GM23338 (cell line): ENCODE results near the gene IFNE. TPM values are rescaled to one million over a fixed set of nuclear protein-coding genes. Genes with fewer than 3 reads are reported as not detected.

ENCODE experiments used
- ATAC-seq: fragments of 200-7000 bp; cut with Tn5 transposase; 3 replicates; pipeline ENCODE4 v1.9.1; 2020
- DNase-seq: peaks from one replicate; pipeline ENCODE4 v3.0.0-alpha.2; 2015; ENCODE audit warnings: low spot score
- H2AFZ ChIP-seq: fragments of 200-600 bp; sonication (generic); 2 replicates; pipeline ENCODE4 v1.8.0; 2016; ENCODE audit warnings: antibody characterized with exemption, mild to moderate bottlenecking, moderate library complexity
- H3F3A ChIP-seq: fragments of 200-600 bp; sonication (generic); replicated peaks from 2 replicates; pipeline ENCODE4 v1.8.0; 2017; ENCODE audit warnings: antibody characterized with exemption, mixed run types, low read depth
- H3K27ac ChIP-seq: fragments of 200-600 bp; sonication (generic); 2 replicates; pipeline ENCODE4 v1.6.1; 2016; ENCODE audit warnings: low read depth
- H3K27me3 ChIP-seq: fragments of 200-600 bp; sonication (generic); 2 replicates; pipeline ENCODE4 v1.8.0; 2016; ENCODE audit warnings: mild to moderate bottlenecking, mixed run types, moderate library complexity; ENCODE audit not compliant: insufficient read depth
- H3K36me3 ChIP-seq: fragments of 200-600 bp; sonication (generic); 2 replicates; pipeline ENCODE4 v1.8.0; 2016; ENCODE audit warnings: mild to moderate bottlenecking; ENCODE audit not compliant: insufficient read depth
- H3K4me1 ChIP-seq: fragments of 200-600 bp; sonication (generic); 2 replicates; pipeline ENCODE4 v1.8.0; 2016; ENCODE audit warnings: mild to moderate bottlenecking, moderate library complexity; ENCODE audit not compliant: insufficient read depth
- H3K4me2 ChIP-seq: fragments of 200-600 bp; sonication (generic); 2 replicates; pipeline ENCODE4 v1.7.1; 2017; ENCODE audit warnings: mixed run types
- H3K4me3 ChIP-seq: fragments of 200-600 bp; sonication (generic); 2 replicates; pipeline ENCODE4 v1.6.1; 2016; ENCODE audit warnings: mixed run types
- H3K79me2 ChIP-seq: fragments of 200-600 bp; sonication (generic); replicated peaks from 2 replicates; pipeline ENCODE4 v1.8.0; 2017; ENCODE audit warnings: mild to moderate bottlenecking; ENCODE audit not compliant: insufficient read depth
- H3K9me2 ChIP-seq: fragments of 200-600 bp; sonication (generic); 2 replicates; pipeline ENCODE4 v1.8.0; 2017; ENCODE audit not compliant: insufficient read depth
- H4K20me1 ChIP-seq: fragments of 200-600 bp; sonication (generic); replicated peaks from 2 replicates; pipeline ENCODE4 v1.8.0; 2017; ENCODE audit warnings: mild to moderate bottlenecking; ENCODE audit not compliant: insufficient read depth
- H3K27ac Mint-ChIP-seq: 2 replicates; pipeline ENCODE4 v1.8.0; 2020; ENCODE audit warnings: inconsistent platforms, mild to moderate bottlenecking, moderate library complexity, mixed read lengths
- H3K27me3 Mint-ChIP-seq: 3 replicates; pipeline ENCODE4 v1.8.0; 2022; ENCODE audit warnings: low read depth, mild to moderate bottlenecking, moderate library complexity, mixed read lengths, inconsistent platforms; ENCODE audit not compliant: insufficient read depth, poor library complexity
- H3K36me3 Mint-ChIP-seq: 3 replicates; pipeline ENCODE4 v1.8.0; 2021; ENCODE audit warnings: low read depth, mild to moderate bottlenecking, inconsistent platforms, moderate library complexity, mixed read lengths
- H3K4me1 Mint-ChIP-seq: 3 replicates; pipeline ENCODE4 v1.8.0; 2020; ENCODE audit warnings: mild to moderate bottlenecking, inconsistent platforms, mixed read lengths
- H3K4me3 Mint-ChIP-seq: 3 replicates; pipeline ENCODE4 v1.8.0; 2021; ENCODE audit warnings: moderate library complexity, mild to moderate bottlenecking, inconsistent platforms, mixed read lengths
- H3K9me3 Mint-ChIP-seq: 3 replicates; pipeline ENCODE4 v1.8.0; 2020; ENCODE audit warnings: moderate library complexity, mild to moderate bottlenecking, inconsistent platforms, mixed read lengths
- CREB1 ChIP-seq: fragments of 250-450 bp; sonication (Bioruptor Pico); IDR thresholded peaks from 2 replicates; pipeline ENCODE4 v1.5.0; 2020; ENCODE audit warnings: low read depth, mild to moderate bottlenecking, moderate library complexity
- EZH2phosphoT487 ChIP-seq: fragments of 200-600 bp; sonication (generic); IDR thresholded peaks from one replicate; pipeline ENCODE4 v1.8.1; 2018; ENCODE audit warnings: antibody characterized with exemption; ENCODE audit not compliant: unreplicated experiment
- JUNB ChIP-seq: IDR thresholded peaks from one replicate; pipeline ENCODE4 v1.6.1; 2016; ENCODE audit warnings: antibody characterized with exemption; ENCODE audit not compliant: unreplicated experiment
- NANOG ChIP-seq: IDR thresholded peaks from 2 replicates; pipeline ENCODE4 v1.6.1; 2016; ENCODE audit warnings: antibody characterized with exemption, borderline replicate concordance
- POLR2AphosphoS5 ChIP-seq: IDR thresholded peaks from 2 replicates; pipeline ENCODE4 v1.6.1; 2016; ENCODE audit warnings: antibody characterized with exemption, low read depth
- STAT1 ChIP-seq: IDR thresholded peaks from one replicate; pipeline ENCODE4 v1.6.1; 2016; ENCODE audit warnings: antibody characterized with exemption; ENCODE audit not compliant: unreplicated experiment
- polyA plus RNA-seq: library from polyadenylated mRNA; unstranded; fragments of >200 nt; fragmentation: Nextera tagmentation; extraction: Ambion mirVana; gene quantifications from 2 replicates; pipeline ENCODE4 v1.2.1, GENCODE V29; 2016
- total RNA-seq: library from RNA; depleted of rRNA; stranded (reverse); fragments of >200 nt; shearing (Covaris generic); gene quantifications from 2 replicates; pipeline ENCODE4 v1.2.3, GENCODE V29; 2014
- TF ChIP-seq, protein P1 (sequence below): IDR thresholded peaks from one replicate; pipeline ENCODE4 v1.6.1; 2018; ENCODE audit warnings: antibody characterized with exemption; ENCODE audit not compliant: unreplicated experiment
- TF ChIP-seq, protein P2 (sequence below): fragments of 250-450 bp; sonication (Bioruptor Pico); IDR thresholded peaks from 2 replicates; pipeline ENCODE4 v1.5.0; 2020; ENCODE audit warnings: mild to moderate bottlenecking, moderate library complexity
- TF ChIP-seq, protein P3 (sequence below), 2 experiments: fragments of 200-600 bp in 1 of 2; sonication (generic) in 1 of 2; conservative IDR thresholded peaks; 2 replicates each; pipeline versions ENCODE4 v1.5.1 to v1.6.1; 2016 to 2017; ENCODE audit warnings: antibody characterized with exemption in 2 of 2, low read depth in 2 of 2, mild to moderate bottlenecking in 2 of 2, moderate library complexity in 1 of 2

IFNE gene
- total and polyA plus RNA-seq, 2 experiments from 2014 or later, result 0.21 TPM; not detected in 1

DNA sequence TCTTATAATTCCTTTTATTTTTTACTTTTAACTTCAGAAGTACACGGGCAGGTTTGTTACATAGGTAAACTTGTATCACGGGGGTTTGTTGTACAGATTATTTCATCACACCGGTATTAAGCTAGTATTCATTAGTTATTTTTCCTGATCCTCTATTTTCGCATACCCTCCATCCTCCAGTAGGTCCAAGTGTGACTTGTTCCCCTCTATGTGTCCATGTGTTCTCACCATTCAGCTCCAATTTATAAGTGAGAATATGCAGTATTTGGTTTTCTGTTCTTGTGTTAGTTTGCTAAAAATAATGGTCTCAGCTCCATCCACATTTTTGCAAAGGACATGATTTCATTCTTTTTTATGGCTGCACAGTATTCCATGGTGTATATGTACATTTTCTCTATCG, 43.1 kb upstream of the IFNE start (continued):
- TF ChIP-seq, protein P1, sequence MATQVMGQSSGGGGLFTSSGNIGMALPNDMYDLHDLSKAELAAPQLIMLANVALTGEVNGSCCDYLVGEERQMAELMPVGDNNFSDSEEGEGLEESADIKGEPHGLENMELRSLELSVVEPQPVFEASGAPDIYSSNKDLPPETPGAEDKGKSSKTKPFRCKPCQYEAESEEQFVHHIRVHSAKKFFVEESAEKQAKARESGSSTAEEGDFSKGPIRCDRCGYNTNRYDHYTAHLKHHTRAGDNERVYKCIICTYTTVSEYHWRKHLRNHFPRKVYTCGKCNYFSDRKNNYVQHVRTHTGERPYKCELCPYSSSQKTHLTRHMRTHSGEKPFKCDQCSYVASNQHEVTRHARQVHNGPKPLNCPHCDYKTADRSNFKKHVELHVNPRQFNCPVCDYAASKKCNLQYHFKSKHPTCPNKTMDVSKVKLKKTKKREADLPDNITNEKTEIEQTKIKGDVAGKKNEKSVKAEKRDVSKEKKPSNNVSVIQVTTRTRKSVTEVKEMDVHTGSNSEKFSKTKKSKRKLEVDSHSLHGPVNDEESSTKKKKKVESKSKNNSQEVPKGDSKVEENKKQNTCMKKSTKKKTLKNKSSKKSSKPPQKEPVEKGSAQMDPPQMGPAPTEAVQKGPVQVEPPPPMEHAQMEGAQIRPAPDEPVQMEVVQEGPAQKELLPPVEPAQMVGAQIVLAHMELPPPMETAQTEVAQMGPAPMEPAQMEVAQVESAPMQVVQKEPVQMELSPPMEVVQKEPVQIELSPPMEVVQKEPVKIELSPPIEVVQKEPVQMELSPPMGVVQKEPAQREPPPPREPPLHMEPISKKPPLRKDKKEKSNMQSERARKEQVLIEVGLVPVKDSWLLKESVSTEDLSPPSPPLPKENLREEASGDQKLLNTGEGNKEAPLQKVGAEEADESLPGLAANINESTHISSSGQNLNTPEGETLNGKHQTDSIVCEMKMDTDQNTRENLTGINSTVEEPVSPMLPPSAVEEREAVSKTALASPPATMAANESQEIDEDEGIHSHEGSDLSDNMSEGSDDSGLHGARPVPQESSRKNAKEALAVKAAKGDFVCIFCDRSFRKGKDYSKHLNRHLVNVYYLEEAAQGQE, result no peak

DNA sequence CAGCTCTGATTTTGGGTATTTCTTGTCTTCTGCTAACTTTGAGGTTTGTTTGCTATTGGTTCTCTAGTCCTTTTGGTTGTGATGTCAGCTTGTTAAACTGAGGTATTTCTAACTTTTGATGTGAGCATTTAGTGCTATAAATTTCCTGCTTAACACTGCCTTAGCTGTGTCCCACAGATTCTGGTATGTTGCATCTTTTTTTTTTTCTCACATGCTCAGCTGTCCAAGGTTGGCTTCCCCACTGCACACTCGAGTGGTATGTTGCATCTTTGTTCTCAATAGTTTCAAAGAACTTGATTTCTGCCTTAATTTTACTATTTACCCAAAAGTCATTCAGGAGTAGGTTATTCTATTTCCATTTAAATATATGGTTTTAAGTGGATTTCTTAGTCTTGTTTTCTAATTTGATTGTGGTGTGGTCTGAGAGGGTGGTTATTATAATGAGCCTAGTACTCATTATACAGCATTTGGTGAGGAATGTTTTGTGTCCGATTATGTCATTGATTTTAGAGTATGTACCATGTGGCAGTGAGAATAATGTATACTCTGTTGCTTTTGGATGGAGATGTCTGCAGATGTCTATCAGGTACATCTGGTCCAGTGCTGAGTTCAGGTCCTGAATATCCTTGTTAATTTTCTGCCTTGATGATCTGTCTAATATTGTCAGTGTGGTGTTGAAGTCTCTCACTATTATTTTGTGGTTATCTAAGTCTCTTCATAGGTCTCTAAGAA, 42.2 kb upstream of the IFNE start:
- Mint-ChIP-seq H3K27me3 (peaks cover 1% of the 10 kb centered on the region), H3K27ac (no peak overlapping the region), H3K4me3 (no peak overlapping the region), H3K36me3 (peaks cover 19% of the 10 kb centered on the region), H3K4me1 (no peaks in the 10 kb centered on the region; the same call in 2 of the 3 replicates), H3K9me3 (peaks cover 8% of the 10 kb centered on the region)
- Histone ChIP-seq H3K4me1 (no peaks in the 10 kb centered on the region), H4K20me1 (no peaks in the 10 kb centered on the region), H3K9me2 (peaks cover 6% of the 10 kb centered on the region), H3K4me2 (no peak overlapping the region), H3K79me2 (peaks cover 6% of the 10 kb centered on the region; the same call in 1 of the 2 replicates), H3K27me3 (no peaks in the 10 kb centered on the region), H2AFZ (no peak overlapping the region), H3K27ac (no peak overlapping the region), H3K4me3 (no peak overlapping the region), H3K36me3 (0 out of 2 replicates have a peak, but pooled peaks cover 4% of the 10 kb centered on the region), H3F3A (no peaks in the 10 kb centered on the region)
- ATAC-seq (no peak), DNase-seq (no peak)
- no peak for TF ChIP-seq POLR2AphosphoS5
- TF ChIP-seq, protein P2, sequence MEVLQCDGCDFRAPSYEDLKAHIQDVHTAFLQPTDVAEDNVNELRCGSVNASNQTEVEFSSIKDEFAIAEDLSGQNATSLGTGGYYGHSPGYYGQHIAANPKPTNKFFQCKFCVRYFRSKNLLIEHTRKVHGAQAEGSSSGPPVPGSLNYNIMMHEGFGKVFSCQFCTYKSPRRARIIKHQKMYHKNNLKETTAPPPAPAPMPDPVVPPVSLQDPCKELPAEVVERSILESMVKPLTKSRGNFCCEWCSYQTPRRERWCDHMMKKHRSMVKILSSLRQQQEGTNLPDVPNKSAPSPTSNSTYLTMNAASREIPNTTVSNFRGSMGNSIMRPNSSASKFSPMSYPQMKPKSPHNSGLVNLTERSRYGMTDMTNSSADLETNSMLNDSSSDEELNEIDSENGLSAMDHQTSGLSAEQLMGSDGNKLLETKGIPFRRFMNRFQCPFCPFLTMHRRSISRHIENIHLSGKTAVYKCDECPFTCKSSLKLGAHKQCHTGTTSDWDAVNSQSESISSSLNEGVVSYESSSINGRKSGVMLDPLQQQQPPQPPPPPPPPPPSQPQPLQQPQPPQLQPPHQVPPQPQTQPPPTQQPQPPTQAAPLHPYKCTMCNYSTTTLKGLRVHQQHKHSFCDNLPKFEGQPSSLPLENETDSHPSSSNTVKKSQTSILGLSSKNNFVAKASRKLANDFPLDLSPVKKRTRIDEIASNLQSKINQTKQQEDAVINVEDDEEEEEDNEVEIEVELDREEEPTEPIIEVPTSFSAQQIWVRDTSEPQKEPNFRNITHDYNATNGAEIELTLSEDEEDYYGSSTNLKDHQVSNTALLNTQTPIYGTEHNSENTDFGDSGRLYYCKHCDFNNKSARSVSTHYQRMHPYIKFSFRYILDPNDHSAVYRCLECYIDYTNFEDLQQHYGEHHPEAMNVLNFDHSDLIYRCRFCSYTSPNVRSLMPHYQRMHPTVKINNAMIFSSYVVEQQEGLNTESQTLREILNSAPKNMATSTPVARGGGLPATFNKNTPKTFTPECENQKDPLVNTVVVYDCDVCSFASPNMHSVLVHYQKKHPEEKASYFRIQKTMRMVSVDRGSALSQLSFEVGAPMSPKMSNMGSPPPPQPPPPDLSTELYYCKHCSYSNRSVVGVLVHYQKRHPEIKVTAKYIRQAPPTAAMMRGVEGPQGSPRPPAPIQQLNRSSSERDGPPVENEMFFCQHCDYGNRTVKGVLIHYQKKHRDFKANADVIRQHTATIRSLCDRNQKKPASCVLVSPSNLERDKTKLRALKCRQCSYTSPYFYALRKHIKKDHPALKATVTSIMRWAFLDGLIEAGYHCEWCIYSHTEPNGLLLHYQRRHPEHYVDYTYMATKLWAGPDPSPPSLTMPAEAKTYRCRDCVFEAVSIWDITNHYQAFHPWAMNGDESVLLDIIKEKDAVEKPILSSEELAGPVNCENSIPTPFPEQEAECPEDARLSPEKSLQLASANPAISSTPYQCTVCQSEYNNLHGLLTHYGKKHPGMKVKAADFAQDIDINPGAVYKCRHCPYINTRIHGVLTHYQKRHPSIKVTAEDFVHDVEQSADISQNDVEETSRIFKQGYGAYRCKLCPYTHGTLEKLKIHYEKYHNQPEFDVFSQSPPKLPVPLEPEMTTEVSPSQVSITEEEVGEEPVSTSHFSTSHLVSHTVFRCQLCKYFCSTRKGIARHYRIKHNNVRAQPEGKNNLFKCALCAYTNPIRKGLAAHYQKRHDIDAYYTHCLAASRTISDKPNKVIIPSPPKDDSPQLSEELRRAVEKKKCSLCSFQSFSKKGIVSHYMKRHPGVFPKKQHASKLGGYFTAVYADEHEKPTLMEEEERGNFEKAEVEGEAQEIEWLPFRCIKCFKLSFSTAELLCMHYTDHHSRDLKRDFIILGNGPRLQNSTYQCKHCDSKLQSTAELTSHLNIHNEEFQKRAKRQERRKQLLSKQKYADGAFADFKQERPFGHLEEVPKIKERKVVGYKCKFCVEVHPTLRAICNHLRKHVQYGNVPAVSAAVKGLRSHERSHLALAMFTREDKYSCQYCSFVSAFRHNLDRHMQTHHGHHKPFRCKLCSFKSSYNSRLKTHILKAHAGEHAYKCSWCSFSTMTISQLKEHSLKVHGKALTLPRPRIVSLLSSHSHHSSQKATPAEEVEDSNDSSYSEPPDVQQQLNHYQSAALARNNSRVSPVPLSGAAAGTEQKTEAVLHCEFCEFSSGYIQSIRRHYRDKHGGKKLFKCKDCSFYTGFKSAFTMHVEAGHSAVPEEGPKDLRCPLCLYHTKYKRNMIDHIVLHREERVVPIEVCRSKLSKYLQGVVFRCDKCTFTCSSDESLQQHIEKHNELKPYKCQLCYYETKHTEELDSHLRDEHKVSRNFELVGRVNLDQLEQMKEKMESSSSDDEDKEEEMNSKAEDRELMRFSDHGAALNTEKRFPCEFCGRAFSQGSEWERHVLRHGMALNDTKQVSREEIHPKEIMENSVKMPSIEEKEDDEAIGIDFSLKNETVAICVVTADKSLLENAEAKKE (CRISPR knock-in tag), result no peak
- no peak for TF ChIP-seq NANOG
- no peak for TF ChIP-seq JUNB
- TF ChIP-seq, protein P1, result no peak
- TF ChIP-seq, protein P3, sequence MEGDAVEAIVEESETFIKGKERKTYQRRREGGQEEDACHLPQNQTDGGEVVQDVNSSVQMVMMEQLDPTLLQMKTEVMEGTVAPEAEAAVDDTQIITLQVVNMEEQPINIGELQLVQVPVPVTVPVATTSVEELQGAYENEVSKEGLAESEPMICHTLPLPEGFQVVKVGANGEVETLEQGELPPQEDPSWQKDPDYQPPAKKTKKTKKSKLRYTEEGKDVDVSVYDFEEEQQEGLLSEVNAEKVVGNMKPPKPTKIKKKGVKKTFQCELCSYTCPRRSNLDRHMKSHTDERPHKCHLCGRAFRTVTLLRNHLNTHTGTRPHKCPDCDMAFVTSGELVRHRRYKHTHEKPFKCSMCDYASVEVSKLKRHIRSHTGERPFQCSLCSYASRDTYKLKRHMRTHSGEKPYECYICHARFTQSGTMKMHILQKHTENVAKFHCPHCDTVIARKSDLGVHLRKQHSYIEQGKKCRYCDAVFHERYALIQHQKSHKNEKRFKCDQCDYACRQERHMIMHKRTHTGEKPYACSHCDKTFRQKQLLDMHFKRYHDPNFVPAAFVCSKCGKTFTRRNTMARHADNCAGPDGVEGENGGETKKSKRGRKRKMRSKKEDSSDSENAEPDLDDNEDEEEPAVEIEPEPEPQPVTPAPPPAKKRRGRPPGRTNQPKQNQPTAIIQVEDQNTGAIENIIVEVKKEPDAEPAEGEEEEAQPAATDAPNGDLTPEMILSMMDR (conservative IDR thresholded peaks at IDR 0.05; ENCODE audit: low read depth in 2 of 2), result no peak
- no peak for TF ChIP-seq EZH2phosphoT487
- TF ChIP-seq STAT1, result no peak
- no peak for TF ChIP-seq CREB1
